Cardiac muscle cell (in vitro differentiated cells and primary cell): Measurements from ENCODE around the gene WDR37. TPM values are rescaled to one million over a fixed set of nuclear protein-coding genes. Genes with fewer than 3 reads are reported as not detected.
A peak's percentile ranks its signal among the peaks of the same experiment; 100 is the strongest.

Source experiments
- DNase-seq, 2 donors: peaks; one replicate each; pipeline versions ENCODE4 v3.0.0 to v3.0.0-alpha.2; 2010 to 2017; ENCODE audit warnings: low read depth in 1 of 2, low spot score in 1 of 2
- H3K27ac ChIP-seq: fragments of 200-600 bp; sonication (generic); 2 replicates; pipeline ENCODE4 v1.5.1; 2016
- H3K27me3 ChIP-seq: fragments of 200-600 bp; sonication (generic); 2 replicates; pipeline ENCODE4 v1.6.0; 2016; ENCODE audit warnings: control low read depth
- H3K36me3 ChIP-seq: fragments of 200-600 bp; sonication (generic); 2 replicates; pipeline ENCODE4 v1.5.1; 2016; ENCODE audit warnings: control low read depth
- H3K4me1 ChIP-seq: fragments of 200-600 bp; sonication (generic); 2 replicates; pipeline ENCODE4 v1.8.1; 2017; ENCODE audit warnings: low read depth, mild to moderate bottlenecking, mixed run types
- H3K4me3 ChIP-seq: fragments of 200-600 bp; sonication (generic); 2 replicates; pipeline ENCODE4 v1.5.1; 2016; ENCODE audit warnings: mild to moderate bottlenecking
- H3K9me3 ChIP-seq: fragments of 200-600 bp; sonication (generic); 2 replicates; pipeline ENCODE4 v1.5.1; 2017; ENCODE audit warnings: low read depth, mild to moderate bottlenecking, control low read depth
- CTCF ChIP-seq: IDR thresholded peaks from 2 replicates; pipeline ENCODE4 v1.5.1; 2012; ENCODE audit warnings: low read depth, mild to moderate bottlenecking, low read length
- polyA plus RNA-seq: library from polyadenylated mRNA; unstranded; fragments of >200 nt; fragmentation: Nextera tagmentation; extraction: Ambion mirVana; gene quantifications from 2 replicates; pipeline ENCODE4 v1.2.1, GENCODE V29; 2016
- total RNA-seq: library from RNA; depleted of rRNA; stranded (reverse); fragments of >200 nt; gene quantifications from 2 replicates; pipeline ENCODE4 v1.2.3, GENCODE V29; 2016

The WDR37 gene
- total and polyA plus RNA-seq, 2 experiments from 2014 or later, result 13.0 to 15.7 TPM

GRCh38 chr10:1057106-1057657 lies 997 bp downstream of the WDR37 start:
- Histone ChIP-seq H3K27ac (peak overlapping the region; percentile 27), H3K27me3 (no peaks in the 10 kb centered on the region), H3K9me3 (no peaks in the 10 kb centered on the region), H3K4me1 (peaks cover 19% of the 10 kb centered on the region), H3K36me3 (no peaks in the 10 kb centered on the region), H3K4me3 (peak overlapping the region; percentile 64)
- no peak for TF ChIP-seq CTCF
- peak in 1 of 2 donors; percentile 21 for DNase-seq

- H3K36me3 ChIP-seq, result no peaks in the 10 kb centered on the region
- peak overlapping the region; percentile 27 for H3K27ac ChIP-seq
- H3K9me3 ChIP-seq, result no peaks in the 10 kb centered on the region
- no peak for TF ChIP-seq CTCF
- no peak for DNase-seq
- H3K4me3 ChIP-seq, result no peak overlapping the region
- peaks cover 19% of the 10 kb centered on the region for H3K4me1 ChIP-seq
- H3K27me3 ChIP-seq, result no peaks in the 10 kb centered on the region
Observed at GRCh38 chr10:1058017-1058416, 1.8 kb downstream of the WDR37 start.

- Histone ChIP-seq H3K4me1 (peaks cover 18% of the 10 kb centered on the region), H3K36me3 (no peaks in the 10 kb centered on the region), H3K9me3 (no peaks in the 10 kb centered on the region), H3K27me3 (no peaks in the 10 kb centered on the region), H3K4me3 (no peak overlapping the region), H3K27ac (no peak overlapping the region)
- DNase-seq, result no peak
- no peak for TF ChIP-seq CTCF
Observed at GRCh38 chr10:1059902-1060301, 3.7 kb downstream of the WDR37 start.

GRCh38 chr10:1061930-1062774 lies 6.0 kb downstream of the WDR37 start:
- Histone ChIP-seq H3K4me1 (peaks cover 11% of the 10 kb centered on the region), H3K36me3 (no peaks in the 10 kb centered on the region), H3K9me3 (no peaks in the 10 kb centered on the region), H3K27ac (no peak overlapping the region), H3K4me3 (no peak overlapping the region), H3K27me3 (no peaks in the 10 kb centered on the region)
- no peak for TF ChIP-seq CTCF
- peak in 1 of 2 donors; percentile 78 for DNase-seq

GRCh38 chr10:1063232-1063865 lies 7.2 kb downstream of the WDR37 start:
- Histone ChIP-seq H3K4me3 (no peak overlapping the region), H3K9me3 (no peaks in the 10 kb centered on the region), H3K27me3 (no peaks in the 10 kb centered on the region), H3K27ac (no peak overlapping the region), H3K36me3 (no peaks in the 10 kb centered on the region), H3K4me1 (peaks cover 1% of the 10 kb centered on the region)
- no peak for TF ChIP-seq CTCF
- no peak for DNase-seq
